Panc1 (cell line): ENCODE measurements around the gene KCNQ1.

Experiments
- TF ChIP-seq, protein P1 (sequence below): fragments of 450-650 bp; IDR thresholded peaks from 2 replicates; pipeline ENCODE4 v1.5.1; 2017; ENCODE audit warnings: mild to moderate bottlenecking
- TF ChIP-seq, protein P2 (sequence below), 2 experiments: IDR thresholded peaks; 2 replicates each; pipeline ENCODE4 v1.6.1; 2011 to 2012; ENCODE audit warnings: low read depth in 2 of 2, control low read depth in 1 of 2, low read length in 1 of 2, mild to moderate bottlenecking in 1 of 2, moderate library complexity in 1 of 2; ENCODE audit not compliant: insufficient read depth in 1 of 2

DNA sequence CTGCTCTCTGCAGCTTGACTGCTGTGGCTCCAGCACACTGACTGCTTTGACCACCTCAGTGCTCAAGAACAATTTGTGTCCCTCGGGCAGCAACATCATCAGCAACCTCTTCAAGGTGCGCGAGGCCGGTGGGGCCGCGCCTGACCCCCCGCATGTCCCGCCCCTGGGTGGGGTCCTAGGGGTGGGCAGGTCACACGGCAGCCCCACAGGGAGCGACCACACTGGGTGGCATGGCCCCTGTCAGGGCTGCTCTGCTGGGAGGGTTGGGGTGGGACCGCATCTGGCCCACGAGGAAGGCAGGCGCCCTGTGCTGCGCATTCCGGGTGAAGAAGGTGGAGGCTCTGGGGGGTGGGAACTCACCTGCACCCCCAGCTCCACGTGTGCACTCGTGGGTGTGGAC, 49.0 kb upstream of the KCNQ1 start:
- TF ChIP-seq, protein P1, sequence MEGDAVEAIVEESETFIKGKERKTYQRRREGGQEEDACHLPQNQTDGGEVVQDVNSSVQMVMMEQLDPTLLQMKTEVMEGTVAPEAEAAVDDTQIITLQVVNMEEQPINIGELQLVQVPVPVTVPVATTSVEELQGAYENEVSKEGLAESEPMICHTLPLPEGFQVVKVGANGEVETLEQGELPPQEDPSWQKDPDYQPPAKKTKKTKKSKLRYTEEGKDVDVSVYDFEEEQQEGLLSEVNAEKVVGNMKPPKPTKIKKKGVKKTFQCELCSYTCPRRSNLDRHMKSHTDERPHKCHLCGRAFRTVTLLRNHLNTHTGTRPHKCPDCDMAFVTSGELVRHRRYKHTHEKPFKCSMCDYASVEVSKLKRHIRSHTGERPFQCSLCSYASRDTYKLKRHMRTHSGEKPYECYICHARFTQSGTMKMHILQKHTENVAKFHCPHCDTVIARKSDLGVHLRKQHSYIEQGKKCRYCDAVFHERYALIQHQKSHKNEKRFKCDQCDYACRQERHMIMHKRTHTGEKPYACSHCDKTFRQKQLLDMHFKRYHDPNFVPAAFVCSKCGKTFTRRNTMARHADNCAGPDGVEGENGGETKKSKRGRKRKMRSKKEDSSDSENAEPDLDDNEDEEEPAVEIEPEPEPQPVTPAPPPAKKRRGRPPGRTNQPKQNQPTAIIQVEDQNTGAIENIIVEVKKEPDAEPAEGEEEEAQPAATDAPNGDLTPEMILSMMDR = no peak
- TF ChIP-seq, protein P2, sequence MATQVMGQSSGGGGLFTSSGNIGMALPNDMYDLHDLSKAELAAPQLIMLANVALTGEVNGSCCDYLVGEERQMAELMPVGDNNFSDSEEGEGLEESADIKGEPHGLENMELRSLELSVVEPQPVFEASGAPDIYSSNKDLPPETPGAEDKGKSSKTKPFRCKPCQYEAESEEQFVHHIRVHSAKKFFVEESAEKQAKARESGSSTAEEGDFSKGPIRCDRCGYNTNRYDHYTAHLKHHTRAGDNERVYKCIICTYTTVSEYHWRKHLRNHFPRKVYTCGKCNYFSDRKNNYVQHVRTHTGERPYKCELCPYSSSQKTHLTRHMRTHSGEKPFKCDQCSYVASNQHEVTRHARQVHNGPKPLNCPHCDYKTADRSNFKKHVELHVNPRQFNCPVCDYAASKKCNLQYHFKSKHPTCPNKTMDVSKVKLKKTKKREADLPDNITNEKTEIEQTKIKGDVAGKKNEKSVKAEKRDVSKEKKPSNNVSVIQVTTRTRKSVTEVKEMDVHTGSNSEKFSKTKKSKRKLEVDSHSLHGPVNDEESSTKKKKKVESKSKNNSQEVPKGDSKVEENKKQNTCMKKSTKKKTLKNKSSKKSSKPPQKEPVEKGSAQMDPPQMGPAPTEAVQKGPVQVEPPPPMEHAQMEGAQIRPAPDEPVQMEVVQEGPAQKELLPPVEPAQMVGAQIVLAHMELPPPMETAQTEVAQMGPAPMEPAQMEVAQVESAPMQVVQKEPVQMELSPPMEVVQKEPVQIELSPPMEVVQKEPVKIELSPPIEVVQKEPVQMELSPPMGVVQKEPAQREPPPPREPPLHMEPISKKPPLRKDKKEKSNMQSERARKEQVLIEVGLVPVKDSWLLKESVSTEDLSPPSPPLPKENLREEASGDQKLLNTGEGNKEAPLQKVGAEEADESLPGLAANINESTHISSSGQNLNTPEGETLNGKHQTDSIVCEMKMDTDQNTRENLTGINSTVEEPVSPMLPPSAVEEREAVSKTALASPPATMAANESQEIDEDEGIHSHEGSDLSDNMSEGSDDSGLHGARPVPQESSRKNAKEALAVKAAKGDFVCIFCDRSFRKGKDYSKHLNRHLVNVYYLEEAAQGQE (IDR thresholded peaks at IDR 0.05; ENCODE audit: insufficient read depth in 1 of 2, low read depth in 2 of 2, low read length in 1 of 2) = no peak
